GM23338 (cell line): ENCODE results near the gene CDKAL1. TPM values are rescaled to one million over a fixed set of nuclear protein-coding genes. Genes with fewer than 3 reads are reported as not detected.

Source experiments
- ATAC-seq: fragments of 200-7000 bp; cut with Tn5 transposase; 3 replicates; pipeline ENCODE4 v1.9.1; 2020
- DNase-seq: peaks from one replicate; pipeline ENCODE4 v3.0.0-alpha.2; 2015; ENCODE audit warnings: low spot score
- H2AFZ ChIP-seq: fragments of 200-600 bp; sonication (generic); 2 replicates; pipeline ENCODE4 v1.8.0; 2016; ENCODE audit warnings: antibody characterized with exemption, mild to moderate bottlenecking, moderate library complexity
- H3F3A ChIP-seq: fragments of 200-600 bp; sonication (generic); replicated peaks from 2 replicates; pipeline ENCODE4 v1.8.0; 2017; ENCODE audit warnings: antibody characterized with exemption, mixed run types, low read depth
- H3K27ac ChIP-seq: fragments of 200-600 bp; sonication (generic); 2 replicates; pipeline ENCODE4 v1.6.1; 2016; ENCODE audit warnings: low read depth
- H3K27me3 ChIP-seq: fragments of 200-600 bp; sonication (generic); 2 replicates; pipeline ENCODE4 v1.8.0; 2016; ENCODE audit warnings: mild to moderate bottlenecking, mixed run types, moderate library complexity; ENCODE audit not compliant: insufficient read depth
- H3K36me3 ChIP-seq: fragments of 200-600 bp; sonication (generic); 2 replicates; pipeline ENCODE4 v1.8.0; 2016; ENCODE audit warnings: mild to moderate bottlenecking; ENCODE audit not compliant: insufficient read depth
- H3K4me1 ChIP-seq: fragments of 200-600 bp; sonication (generic); 2 replicates; pipeline ENCODE4 v1.8.0; 2016; ENCODE audit warnings: mild to moderate bottlenecking, moderate library complexity; ENCODE audit not compliant: insufficient read depth
- H3K4me2 ChIP-seq: fragments of 200-600 bp; sonication (generic); 2 replicates; pipeline ENCODE4 v1.7.1; 2017; ENCODE audit warnings: mixed run types
- H3K4me3 ChIP-seq: fragments of 200-600 bp; sonication (generic); 2 replicates; pipeline ENCODE4 v1.6.1; 2016; ENCODE audit warnings: mixed run types
- H3K79me2 ChIP-seq: fragments of 200-600 bp; sonication (generic); replicated peaks from 2 replicates; pipeline ENCODE4 v1.8.0; 2017; ENCODE audit warnings: mild to moderate bottlenecking; ENCODE audit not compliant: insufficient read depth
- H3K9me2 ChIP-seq: fragments of 200-600 bp; sonication (generic); 2 replicates; pipeline ENCODE4 v1.8.0; 2017; ENCODE audit not compliant: insufficient read depth
- H4K20me1 ChIP-seq: fragments of 200-600 bp; sonication (generic); replicated peaks from 2 replicates; pipeline ENCODE4 v1.8.0; 2017; ENCODE audit warnings: mild to moderate bottlenecking; ENCODE audit not compliant: insufficient read depth
- H3K27ac Mint-ChIP-seq: 2 replicates; pipeline ENCODE4 v1.8.0; 2020; ENCODE audit warnings: inconsistent platforms, mild to moderate bottlenecking, moderate library complexity, mixed read lengths
- H3K27me3 Mint-ChIP-seq: 3 replicates; pipeline ENCODE4 v1.8.0; 2022; ENCODE audit warnings: low read depth, mild to moderate bottlenecking, moderate library complexity, mixed read lengths, inconsistent platforms; ENCODE audit not compliant: insufficient read depth, poor library complexity
- H3K36me3 Mint-ChIP-seq: 3 replicates; pipeline ENCODE4 v1.8.0; 2021; ENCODE audit warnings: low read depth, mild to moderate bottlenecking, inconsistent platforms, moderate library complexity, mixed read lengths
- H3K4me1 Mint-ChIP-seq: 3 replicates; pipeline ENCODE4 v1.8.0; 2020; ENCODE audit warnings: mild to moderate bottlenecking, inconsistent platforms, mixed read lengths
- H3K4me3 Mint-ChIP-seq: 3 replicates; pipeline ENCODE4 v1.8.0; 2021; ENCODE audit warnings: moderate library complexity, mild to moderate bottlenecking, inconsistent platforms, mixed read lengths
- H3K9me3 Mint-ChIP-seq: 3 replicates; pipeline ENCODE4 v1.8.0; 2020; ENCODE audit warnings: moderate library complexity, mild to moderate bottlenecking, inconsistent platforms, mixed read lengths
- CREB1 ChIP-seq: fragments of 250-450 bp; sonication (Bioruptor Pico); IDR thresholded peaks from 2 replicates; pipeline ENCODE4 v1.5.0; 2020; ENCODE audit warnings: low read depth, mild to moderate bottlenecking, moderate library complexity
- CTCF ChIP-seq, 2 experiments: fragments of 200-600 bp in 1 of 2; sonication (generic) in 1 of 2; conservative IDR thresholded peaks; 2 replicates each; pipeline versions ENCODE4 v1.5.1 to v1.6.1; 2016 to 2017; ENCODE audit warnings: antibody characterized with exemption in 2 of 2, low read depth in 2 of 2, mild to moderate bottlenecking in 2 of 2, moderate library complexity in 1 of 2
- ETS1 ChIP-seq: IDR thresholded peaks from 2 replicates; pipeline ENCODE4 v1.6.1; 2016; ENCODE audit warnings: antibody characterized with exemption
- EZH2 ChIP-seq: fragments of 200-600 bp; sonication (generic); IDR thresholded peaks from one replicate; pipeline ENCODE4 v1.8.0; 2017; ENCODE audit warnings: antibody characterized with exemption, mild to moderate bottlenecking, low read depth; ENCODE audit not compliant: unreplicated experiment
- EZH2phosphoT487 ChIP-seq: fragments of 200-600 bp; sonication (generic); IDR thresholded peaks from one replicate; pipeline ENCODE4 v1.8.1; 2018; ENCODE audit warnings: antibody characterized with exemption; ENCODE audit not compliant: unreplicated experiment
- JUNB ChIP-seq: IDR thresholded peaks from one replicate; pipeline ENCODE4 v1.6.1; 2016; ENCODE audit warnings: antibody characterized with exemption; ENCODE audit not compliant: unreplicated experiment
- NANOG ChIP-seq: IDR thresholded peaks from 2 replicates; pipeline ENCODE4 v1.6.1; 2016; ENCODE audit warnings: antibody characterized with exemption, borderline replicate concordance
- POLR2AphosphoS5 ChIP-seq: IDR thresholded peaks from 2 replicates; pipeline ENCODE4 v1.6.1; 2016; ENCODE audit warnings: antibody characterized with exemption, low read depth
- REST ChIP-seq: IDR thresholded peaks from one replicate; pipeline ENCODE4 v1.6.1; 2018; ENCODE audit warnings: antibody characterized with exemption; ENCODE audit not compliant: unreplicated experiment
- STAT1 ChIP-seq: IDR thresholded peaks from one replicate; pipeline ENCODE4 v1.6.1; 2016; ENCODE audit warnings: antibody characterized with exemption; ENCODE audit not compliant: unreplicated experiment
- ZNF114 ChIP-seq: fragments of 250-450 bp; sonication (Bioruptor Pico); IDR thresholded peaks from 2 replicates; pipeline ENCODE4 v1.5.0; 2020; ENCODE audit warnings: mild to moderate bottlenecking, moderate library complexity
- ZNF331 ChIP-seq: fragments of 250-450 bp; sonication (Bioruptor Pico); IDR thresholded peaks from 2 replicates; pipeline ENCODE4 v1.5.0; 2020; ENCODE audit warnings: low read depth, mild to moderate bottlenecking, moderate library complexity
- ZNF462 ChIP-seq: fragments of 250-450 bp; sonication (Bioruptor Pico); IDR thresholded peaks from 2 replicates; pipeline ENCODE4 v1.5.0; 2020; ENCODE audit warnings: mild to moderate bottlenecking, moderate library complexity
- polyA plus RNA-seq: library from polyadenylated mRNA; unstranded; fragments of >200 nt; fragmentation: Nextera tagmentation; extraction: Ambion mirVana; gene quantifications from 2 replicates; pipeline ENCODE4 v1.2.1, GENCODE V29; 2016
- total RNA-seq: library from RNA; depleted of rRNA; stranded (reverse); fragments of >200 nt; shearing (Covaris generic); gene quantifications from 2 replicates; pipeline ENCODE4 v1.2.3, GENCODE V29; 2014

Gene CDKAL1
- total and polyA plus RNA-seq, 2 experiments from 2014 or later: 17.8 to 35.0 TPM

- Histone ChIP-seq H3K4me2 (no peak overlapping the region), H3K36me3 (no peaks in the 10 kb centered on the region), H3K27me3 (no peaks in the 10 kb centered on the region), H3F3A (no peaks in the 10 kb centered on the region), H3K27ac (no peak overlapping the region), H3K9me2 (no peaks in the 10 kb centered on the region), H3K4me3 (no peak overlapping the region), H3K79me2 (no peaks in the 10 kb centered on the region), H3K4me1 (peaks cover 4% of the 10 kb centered on the region; the same call in 1 of the 2 replicates), H4K20me1 (no peaks in the 10 kb centered on the region), H2AFZ (no peak overlapping the region)
- ATAC-seq (no peak), DNase-seq (no peak)
- Mint-ChIP-seq H3K27me3 (no peaks in the 10 kb centered on the region), H3K4me1 (peaks cover 15% of the 10 kb centered on the region), H3K9me3 (no peaks in the 10 kb centered on the region), H3K36me3 (no peaks in the 10 kb centered on the region), H3K4me3 (no peak overlapping the region), H3K27ac (no peak overlapping the region)
- TF ChIP-seq REST (no peak), ETS1 (no peak), CTCF (conservative IDR thresholded peaks at IDR 0.05; ENCODE audit: low read depth in 2 of 2) (no peak), STAT1 (no peak), POLR2AphosphoS5 (no peak), JUNB (no peak), EZH2phosphoT487 (no peak), NANOG (no peak), ZNF462 (CRISPR knock-in tag) (no peak), CREB1 (CRISPR knock-in tag) (no peak), EZH2 (no peak), ZNF114 (CRISPR knock-in tag) (no peak), ZNF331 (CRISPR knock-in tag) (no peak)
These were observed 616.4 kb downstream of the CDKAL1 start for GRCh38 chr6:21150667-21151066.
